ENCODE measurements around the gene MSI2. TPM values are rescaled to one million over a fixed set of nuclear protein-coding genes. Genes with fewer than 3 reads are reported as not detected.

Gene MSI2
- total RNA-seq, 1 donor from 2014 or later, result 23.1 TPM

- no peaks in the 10 kb centered on the region for H3K27me3 Mint-ChIP-seq (ENCODE audit: low read depth)
- H3K4me3 Mint-ChIP-seq (ENCODE audit: unreplicated experiment), result no peak overlapping the region
- H3K27ac Mint-ChIP-seq (ENCODE audit: unreplicated experiment), result no peak overlapping the region
- DNase-seq (ENCODE audit: low spot score), result no peak
- H3K9me3 Mint-ChIP-seq (ENCODE audit: low read depth), result no peaks in the 10 kb centered on the region
- peaks cover 33% of the 10 kb centered on the region for H3K4me1 Mint-ChIP-seq (ENCODE audit: low read depth)
- peaks cover 3% of the 10 kb centered on the region for H3K36me3 Mint-ChIP-seq (ENCODE audit: low read depth)
- no peak for TF ChIP-seq CTCF (IDR thresholded peaks at IDR 0.05)
These were observed 271.1 kb downstream of the MSI2 start for GRCh38 chr17:57527221-57528057.

GRCh38 chr17:57528058-57528451 is 271.7 kb downstream of the MSI2 start:
- TF ChIP-seq CTCF (IDR thresholded peaks at IDR 0.05), result no peak
- Mint-ChIP-seq H3K36me3 (ENCODE audit: low read depth) (peaks cover 3% of the 10 kb centered on the region), H3K9me3 (ENCODE audit: low read depth) (no peaks in the 10 kb centered on the region), H3K27ac (ENCODE audit: unreplicated experiment) (no peak overlapping the region), H3K4me3 (ENCODE audit: unreplicated experiment) (no peak overlapping the region), H3K27me3 (ENCODE audit: low read depth) (no peaks in the 10 kb centered on the region), H3K4me1 (ENCODE audit: low read depth) (peaks cover 33% of the 10 kb centered on the region)
- no peak for DNase-seq (ENCODE audit: low spot score)

GRCh38 chr17:57530026-57530425 is 273.7 kb downstream of the MSI2 start:
- TF ChIP-seq CTCF (IDR thresholded peaks at IDR 0.05), result no peak
- Mint-ChIP-seq H3K9me3 (ENCODE audit: low read depth) (no peaks in the 10 kb centered on the region), H3K36me3 (ENCODE audit: low read depth) (peaks cover 3% of the 10 kb centered on the region), H3K4me1 (ENCODE audit: low read depth) (peaks cover 15% of the 10 kb centered on the region), H3K4me3 (ENCODE audit: unreplicated experiment) (no peak overlapping the region), H3K27me3 (ENCODE audit: low read depth) (no peaks in the 10 kb centered on the region), H3K27ac (ENCODE audit: unreplicated experiment) (no peak overlapping the region)
- no peak for DNase-seq (ENCODE audit: low spot score)

GRCh38 chr17:57530508-57530907 is 274.2 kb downstream of the MSI2 start:
- DNase-seq (ENCODE audit: low spot score), result no peak
- H3K4me1 Mint-ChIP-seq (ENCODE audit: low read depth), result peaks cover 14% of the 10 kb centered on the region
- no peak overlapping the region for H3K27ac Mint-ChIP-seq (ENCODE audit: unreplicated experiment)
- H3K27me3 Mint-ChIP-seq (ENCODE audit: low read depth), result no peaks in the 10 kb centered on the region
- H3K9me3 Mint-ChIP-seq (ENCODE audit: low read depth), result no peaks in the 10 kb centered on the region
- peaks cover 3% of the 10 kb centered on the region for H3K36me3 Mint-ChIP-seq (ENCODE audit: low read depth)
- H3K4me3 Mint-ChIP-seq (ENCODE audit: unreplicated experiment), result no peak overlapping the region
- no peak for TF ChIP-seq CTCF (IDR thresholded peaks at IDR 0.05)

GRCh38 chr17:57531078-57531477 is 274.8 kb downstream of the MSI2 start:
- no peak for TF ChIP-seq CTCF (IDR thresholded peaks at IDR 0.05)
- Mint-ChIP-seq H3K27ac (ENCODE audit: unreplicated experiment) (no peak overlapping the region), H3K27me3 (ENCODE audit: low read depth) (no peaks in the 10 kb centered on the region), H3K36me3 (ENCODE audit: low read depth) (peaks cover 3% of the 10 kb centered on the region), H3K9me3 (ENCODE audit: low read depth) (no peaks in the 10 kb centered on the region), H3K4me3 (ENCODE audit: unreplicated experiment) (no peak overlapping the region), H3K4me1 (ENCODE audit: low read depth) (peaks cover 12% of the 10 kb centered on the region)
- DNase-seq (ENCODE audit: low spot score), result no peak

All from chondrocyte (in vitro differentiated cells).